ENCODE results near the gene EXD3.

Gene EXD3

DNA sequence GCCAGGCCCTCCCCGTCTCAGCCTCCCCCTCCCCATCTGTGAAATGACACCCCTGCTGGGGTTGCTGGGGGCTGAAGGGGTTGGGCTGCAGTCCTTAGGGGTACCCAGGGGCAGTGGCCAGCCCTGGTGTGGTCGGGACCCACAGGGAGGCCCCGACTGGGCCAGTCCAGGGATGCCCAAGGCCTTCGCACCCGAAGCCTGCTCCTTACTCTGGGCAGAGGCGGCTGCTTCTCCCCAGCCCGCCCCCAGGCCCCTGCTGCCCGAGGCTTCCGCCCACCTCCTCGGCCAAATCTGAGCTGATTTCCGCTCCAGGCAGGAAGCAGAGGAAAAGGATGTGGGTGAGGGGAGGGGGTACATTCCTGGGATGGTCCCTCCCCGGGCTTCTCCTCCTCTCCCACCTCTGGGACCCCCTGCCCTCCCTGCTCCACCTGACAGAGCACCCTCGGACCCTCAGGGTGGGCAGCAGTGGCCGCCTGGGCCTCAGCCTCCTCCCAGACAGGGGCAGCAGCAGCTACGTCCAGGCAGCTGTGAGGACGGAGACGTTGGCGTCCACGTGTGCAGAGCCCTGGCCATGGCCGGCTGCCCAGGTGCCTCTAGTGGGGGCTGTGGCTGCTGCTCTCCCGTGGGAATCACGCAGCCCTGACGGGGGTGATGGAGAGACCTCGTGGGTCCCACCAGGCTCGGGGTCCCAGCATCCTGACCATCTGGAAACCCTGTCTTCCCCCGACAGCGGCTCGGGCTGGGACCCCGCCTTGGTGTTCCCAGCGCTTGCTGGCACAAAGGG lies 116.7 kb downstream of the EXD3 start:
- no peak for DNase-seq (ENCODE audit: low spot score)

GRCh38 chr9:137305798-137306065 lies 117.2 kb downstream of the EXD3 start:
- DNase-seq (ENCODE audit: low spot score): no peak

DNA sequence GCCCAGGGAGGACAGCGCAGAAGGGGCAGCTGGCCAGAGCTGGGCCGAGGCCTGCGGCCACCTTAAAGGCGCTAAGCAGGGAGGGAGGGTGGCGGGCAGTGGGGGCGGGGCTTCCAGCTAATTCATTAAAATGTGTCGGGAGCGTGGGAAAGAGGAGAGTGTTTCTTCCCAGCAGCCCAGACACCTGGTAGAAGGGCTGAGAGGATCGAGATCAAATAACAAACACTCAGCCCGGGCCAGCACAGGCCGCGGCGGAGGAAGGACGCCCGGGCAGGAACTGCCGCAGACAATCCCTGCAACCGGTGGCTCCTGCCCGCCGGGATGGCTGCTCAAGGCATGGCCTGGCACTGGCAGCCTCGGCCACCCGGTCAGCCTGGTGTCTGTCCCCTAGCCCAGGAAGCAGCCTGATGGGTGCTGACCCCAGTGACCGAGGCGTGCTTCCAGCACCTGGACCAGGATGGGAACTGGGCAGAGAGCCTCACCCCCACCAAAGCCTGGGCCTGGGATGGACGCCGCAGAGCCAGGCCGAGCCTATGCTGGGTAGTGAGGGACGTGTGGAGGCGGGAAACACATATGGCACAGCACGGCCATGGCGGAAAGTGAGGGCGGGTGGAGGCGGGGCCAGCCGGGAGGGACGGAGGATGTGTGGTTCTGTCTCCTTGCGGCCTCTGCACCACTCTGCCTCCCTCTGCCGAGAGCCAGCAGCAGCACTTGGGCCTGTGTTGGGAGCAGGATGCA lies 117.7 kb downstream of the EXD3 start:
- no peak for DNase-seq (ENCODE audit: low spot score)

DNA sequence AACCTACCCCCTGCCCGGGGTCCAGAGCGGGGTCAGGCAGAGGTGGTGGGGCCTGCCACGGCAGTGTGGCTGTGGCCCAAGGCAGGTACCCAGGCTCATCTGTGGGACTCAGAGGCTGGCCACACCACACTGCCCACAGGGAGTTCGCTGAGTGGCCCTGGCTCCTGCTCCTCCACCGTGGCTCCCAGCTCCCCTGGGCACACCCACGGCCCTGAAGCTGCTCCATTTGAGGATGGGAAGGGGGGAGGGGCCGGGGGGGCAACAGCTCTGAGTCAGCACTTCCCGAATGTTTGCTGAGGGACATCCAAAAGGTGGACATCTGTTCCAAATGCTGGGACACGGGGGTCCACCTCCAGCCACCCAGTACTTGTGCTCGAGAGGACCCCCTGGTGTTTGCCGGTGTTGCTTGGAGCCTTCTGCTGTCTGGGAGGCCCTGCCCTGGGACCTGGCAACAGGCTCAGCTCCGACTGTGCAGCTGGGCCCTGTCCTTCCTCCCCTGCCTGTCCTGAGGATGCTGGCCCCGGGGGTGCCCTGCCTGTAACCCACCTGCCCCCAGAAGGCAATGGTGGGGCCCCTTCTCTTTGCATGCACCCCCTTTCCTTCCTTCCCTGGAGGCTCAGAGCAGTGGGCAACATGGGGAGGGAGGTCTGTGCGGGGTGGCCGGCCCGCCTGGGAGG lies 118.4 kb downstream of the EXD3 start:
- no peak for DNase-seq (ENCODE audit: low spot score)

DNA sequence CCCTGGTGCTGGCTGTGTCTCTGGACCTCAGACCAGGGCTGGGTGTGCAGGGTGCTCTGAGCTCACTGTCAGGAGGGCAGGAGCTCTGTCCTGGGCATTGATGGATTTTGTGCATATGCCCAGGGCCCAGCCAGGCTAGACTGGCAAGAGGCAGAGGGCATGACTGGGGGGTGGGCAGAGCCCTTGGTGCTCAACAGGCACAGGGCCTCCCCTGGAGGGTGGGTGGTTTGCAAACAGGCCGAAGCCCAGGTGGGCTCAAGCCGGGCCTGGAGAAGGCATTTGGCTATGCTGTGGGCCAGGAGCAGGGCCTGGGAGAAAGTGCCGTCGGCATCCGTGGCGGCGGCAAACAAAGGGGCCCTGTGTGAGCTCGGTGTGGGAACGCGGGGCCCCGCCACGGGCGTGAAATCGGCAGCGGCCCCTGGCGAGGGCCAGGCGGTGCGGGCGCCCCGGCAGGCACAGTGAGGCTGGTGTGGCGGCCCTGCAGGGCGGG lies 119.0 kb downstream of the EXD3 start:
- no peak for DNase-seq (ENCODE audit: low spot score)

GRCh38 chr9:137303151-137303892 lies 119.6 kb downstream of the EXD3 start:
- DNase-seq (ENCODE audit: low spot score): peak; percentile 48

GRCh38 chr9:137302449-137303150 lies 120.4 kb downstream of the EXD3 start:
- DNase-seq (ENCODE audit: low spot score): peak; percentile 77

GRCh38 chr9:137302118-137302448 lies 120.9 kb downstream of the EXD3 start, which contains the start of gene NRARP:
Gene NRARP, minus strand, starts transcription at chr9:137302271. Its CDS starts 343 bp downstream, at chr9:137301928.
- DNase-seq (ENCODE audit: low spot score): peak; percentile 93

- DNase-seq (ENCODE audit: low spot score): peak; percentile 29
These were observed 121.6 kb downstream of the EXD3 start for GRCh38 chr9:137301081-137301947.

GRCh38 chr9:137300567-137301080 lies 122.3 kb downstream of the EXD3 start:
- DNase-seq (ENCODE audit: low spot score): peak; percentile 29

GRCh38 chr9:137299938-137300337 lies 123.0 kb downstream of the EXD3 start:
- DNase-seq (ENCODE audit: low spot score): no peak

- DNase-seq (ENCODE audit: low spot score): no peak
These were observed 123.8 kb downstream of the EXD3 start for GRCh38 chr9:137299203-137299565.

- no peak for DNase-seq (ENCODE audit: low spot score)
These were observed 124.4 kb downstream of the EXD3 start for GRCh38 chr9:137298401-137299202.

- DNase-seq (ENCODE audit: low spot score): no peak
These were observed 125.0 kb downstream of the EXD3 start for GRCh38 chr9:137297966-137298365.

GRCh38 chr9:137296670-137297664 lies 126.0 kb downstream of the EXD3 start:
- DNase-seq (ENCODE audit: low spot score): no peak

DNA sequence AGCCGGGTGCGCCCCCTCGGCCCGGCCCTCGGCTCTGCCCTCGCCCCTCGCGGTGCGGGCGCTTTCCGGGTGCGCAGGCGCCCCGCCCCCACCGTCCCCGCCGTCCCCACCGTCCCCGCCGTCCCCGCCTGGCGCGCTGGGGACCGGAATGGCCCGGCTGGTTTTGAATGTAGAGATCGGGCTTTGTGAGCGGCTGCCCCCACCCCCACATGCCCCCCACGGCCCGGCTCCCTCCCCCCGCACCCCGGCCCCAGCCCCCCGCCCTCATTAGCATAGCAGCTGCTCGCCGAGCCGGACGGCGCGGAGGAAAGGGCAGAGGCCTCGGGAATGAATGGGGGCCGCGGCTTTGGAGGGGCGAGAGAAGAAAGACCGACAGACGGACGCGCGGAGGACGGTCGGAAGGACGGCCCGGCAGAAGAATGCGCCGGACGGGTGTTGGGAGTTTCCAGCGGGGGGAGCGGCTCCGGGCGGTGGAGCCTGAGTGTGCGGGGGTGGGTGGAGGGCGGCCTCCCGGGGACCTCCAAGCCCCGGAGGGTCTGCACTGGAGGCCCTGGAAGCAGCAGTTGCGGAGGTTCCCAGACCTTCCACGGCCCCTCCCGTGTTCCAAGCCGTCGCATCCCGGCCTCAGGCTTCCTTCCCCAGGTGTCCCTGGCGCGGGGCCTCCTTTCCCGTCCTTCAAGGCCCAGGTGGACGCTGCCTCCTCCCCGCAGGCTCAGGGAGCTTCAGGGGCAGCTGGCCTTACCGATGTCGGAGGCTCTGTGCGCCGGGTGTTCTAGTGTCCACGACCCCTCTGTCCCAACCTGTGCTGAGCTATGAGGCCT lies 126.9 kb downstream of the EXD3 start:
- no peak for DNase-seq (ENCODE audit: low spot score)

GRCh38 chr9:137295238-137295811 lies 127.6 kb downstream of the EXD3 start:
- peak; percentile 71 for DNase-seq (ENCODE audit: low spot score)
